K562 (cell line): ENCODE measurements around the gene TXLNG. TPM values are rescaled to one million over a fixed set of nuclear protein-coding genes. Genes with fewer than 3 reads are reported as not detected.
A peak's percentile ranks its signal among the peaks of the same experiment; 100 is the strongest.

Experiments used
- ATAC-seq: fragments of 200-7000 bp; cut with Tn5 transposase; 3 replicates; pipeline ENCODE4 v1.9.1; 2020; ENCODE audit warnings: moderate library complexity
- BruUV-seq: library from RNA; stranded (reverse); fragments of 400-500 nt; replicated peaks from 2 replicates; lab custom pipeline; 2021; lab: Mats Ljungman, UMichigan
- CTCF ChIA-PET: fragments of 300-600 bp; formaldehyde crosslinking; extraction: SDS; loops from one replicate; lab custom pipeline; 2021; ENCODE audit warnings: low intra/inter-chr PET ratio; lab: Yijun Ruan, JAX
- POLR2A ChIA-PET: fragments of 300-600, 350-650 bp; sonication (Branson Sonifier 250); formaldehyde crosslinking; extraction: SDS; loops from one replicate; lab custom pipeline; 2021; ENCODE audit warnings: antibody characterized with exemption, inconsistent platforms; lab: Yijun Ruan, JAX
- DNase-seq, 4 experiments: peaks; one replicate each; pipeline versions ENCODE4 v3.0.0 to v3.0.0-alpha.2; 2011 to 2018; ENCODE audit warnings: low spot score in 3 of 4, mixed read lengths in 3 of 4; ENCODE audit errors: extremely low read depth in 1 of 4
- FAIRE-seq: peaks from 2 replicates; lab custom pipeline; 2011; peaks lifted over from hg19 to GRCh38; lab: Jason Lieb, UNC
- H2AFZ ChIP-seq: 2 replicates; pipeline ENCODE4 v1.6.0; 2011; ENCODE audit warnings: low read depth, low read length, control low read depth, inconsistent platforms
- H3K27ac ChIP-seq: fragments of 200-600 bp; 3 replicates; pipeline ENCODE4 v1.8.0; 2011; ENCODE audit warnings: low read depth, mild to moderate bottlenecking, control low read depth, inconsistent platforms, low read length, moderate library complexity, mixed read lengths; ENCODE audit errors: extremely low read depth
- H3K27me3 ChIP-seq, 2 experiments: fragments of 300-600 bp in 1 of 2; 2 replicates in 1 of 2; 3 replicates in 1 of 2; pipeline versions ENCODE4 v1.6.0 to v1.8.0; 2011; ENCODE audit warnings: inconsistent platforms in 2 of 2, low read length in 2 of 2, mild to moderate bottlenecking in 1 of 2, mixed read lengths in 1 of 2, moderate library complexity in 1 of 2; ENCODE audit not compliant: control insufficient read depth in 2 of 2, insufficient read depth in 2 of 2
- H3K36me3 ChIP-seq: fragments of 300-600 bp; 3 replicates; pipeline ENCODE4 v1.8.0; 2011; ENCODE audit warnings: mild to moderate bottlenecking, low read length, inconsistent platforms; ENCODE audit not compliant: control insufficient read depth, insufficient read depth
- H3K4me1 ChIP-seq, 2 experiments: fragments of 200-600 bp in 1 of 2; replicated peaks in 1 of 2; 2 replicates in 1 of 2; 3 replicates in 1 of 2; pipeline versions ENCODE4 v1.5.1 to v1.8.0; 2011; ENCODE audit warnings: inconsistent platforms in 2 of 2, low read length in 2 of 2, mild to moderate bottlenecking in 1 of 2, mixed read lengths in 1 of 2, moderate library complexity in 1 of 2; ENCODE audit not compliant: control insufficient read depth in 2 of 2, insufficient read depth in 2 of 2
- H3K4me2 ChIP-seq: 2 replicates; pipeline ENCODE4 v1.6.1; 2011; ENCODE audit warnings: low read length, control low read depth, inconsistent platforms, mixed read lengths; ENCODE audit not compliant: insufficient read depth
- H3K4me3 ChIP-seq: fragments of 200-600 bp; sonication (generic), shearing (Covaris generic); 2 replicates; pipeline ENCODE4 v1.5.1; 2016; ENCODE audit warnings: control low read depth, inconsistent platforms
- H3K79me2 ChIP-seq: fragments of 200-600 bp; 3 replicates; pipeline ENCODE4 v1.8.0; 2011; ENCODE audit warnings: low read length, inconsistent platforms; ENCODE audit not compliant: control insufficient read depth, insufficient read depth
- H3K9ac ChIP-seq, 2 experiments: 2 replicates each; pipeline versions ENCODE4 v1.6.0 to v1.6.1; 2011; ENCODE audit warnings: low read depth in 2 of 2, low read length in 2 of 2, control low read depth in 1 of 2, inconsistent platforms in 1 of 2, mild to moderate bottlenecking in 1 of 2, mixed read lengths in 1 of 2; ENCODE audit not compliant: insufficient read depth in 1 of 2
- H3K9me1 ChIP-seq: one replicate; pipeline ENCODE4 v1.6.0; 2011; ENCODE audit warnings: inconsistent platforms, mild to moderate bottlenecking, low read length, moderate library complexity; ENCODE audit not compliant: control insufficient read depth, insufficient read depth
- H3K9me3 ChIP-seq: replicated peaks from 2 replicates; pipeline ENCODE4 v1.5.1; 2011; ENCODE audit warnings: low read depth, low read length, inconsistent platforms; ENCODE audit not compliant: control insufficient read depth, insufficient read depth
- H4K20me1 ChIP-seq: replicated peaks from 2 replicates; pipeline ENCODE4 v1.6.1; 2011; ENCODE audit warnings: low read length, inconsistent platforms, mixed read lengths; ENCODE audit not compliant: control insufficient read depth, insufficient read depth
- CAMTA2 ChIP-seq: fragments of 250-450 bp; sonication (Bioruptor Pico); conservative IDR thresholded peaks from 2 replicates; pipeline ENCODE4 v1.5.1; 2022
- CBFA2T2 ChIP-seq: fragments of 450-650 bp; conservative IDR thresholded peaks from 2 replicates; pipeline ENCODE4 v1.6.1; 2017; ENCODE audit warnings: mild to moderate bottlenecking
- HNRNPUL1 ChIP-seq: fragments of 200-400 bp; formaldehyde crosslinking; IDR thresholded peaks from 2 replicates; pipeline ENCODE4 v1.6.1; 2017; ENCODE audit warnings: low read length
- KDM1A ChIP-seq, 2 experiments: fragments of 450-650 bp; IDR thresholded peaks; 2 replicates each; pipeline ENCODE4 v1.6.1; 2016; ENCODE audit warnings: mild to moderate bottlenecking in 2 of 2
- MAFG ChIP-seq: fragments of 450-650 bp; conservative IDR thresholded peaks from 2 replicates; pipeline ENCODE4 v1.6.1; 2016; ENCODE audit warnings: missing genetic modification characterization, missing compliant biosample characterization
- MCM5 ChIP-seq: fragments of 450-650 bp; IDR thresholded peaks from 2 replicates; pipeline ENCODE4 v1.6.1; 2016; ENCODE audit warnings: low read depth
- NBN ChIP-seq: fragments of 450-650 bp; IDR thresholded peaks from 2 replicates; pipeline ENCODE4 v1.6.1; 2016; ENCODE audit warnings: low read depth, mild to moderate bottlenecking
- STAG1 ChIP-seq: sonication (generic); formaldehyde crosslinking; IDR thresholded peaks from 2 replicates; pipeline ENCODE4 v1.5.0; 2020; ENCODE audit warnings: missing genetic modification reagents, borderline replicate concordance
- ZNF184 ChIP-seq: sonication (generic); formaldehyde crosslinking; IDR thresholded peaks from 2 replicates; pipeline ENCODE4 v1.5.0; 2020; ENCODE audit warnings: missing genetic modification reagents
- WGBS: fragments of 100-300 bp; shearing (Covaris generic); methylation state at CpG from one replicate; pipeline ENCODE4 v1.1.6; 2016; ENCODE audit warnings: low coverage, mixed read lengths; ENCODE audit not compliant: insufficient coverage; ENCODE audit errors: missing lambda C conversion rate; 5-methylcytosine and 5-hydroxymethylcytosine counted together
- in situ Hi-C: fragments of 300-500 bp; cut with MboI; formaldehyde crosslinking; loops from 4 replicates; pipeline ENCODE4 v1.15.0; 2018; ENCODE audit warnings: inconsistent platforms, mixed read lengths
- intact Hi-C: fragments of 100-400 bp; cut with micrococcal nuclease; formaldehyde crosslinking; loops from 2 replicates; pipeline ENCODE4 v1.14.2; 2022
- polyA plus RNA-seq, 8 experiments: library from polyadenylated mRNA; depleted of rRNA in 4 of 8; stranded (reverse) in 5 of 8; unstranded in 3 of 8; fragments of >200 nt; fragmentation: Nextera tagmentation in 2 of 8; fragmentation: Illumina TruSeq in 1 of 8; extraction: Ambion mirVana in 2 of 8; extraction: Trizol in 1 of 8; gene quantifications; 2 replicates each; pipeline versions ENCODE4 v1.2.1 to v1.2.3, GENCODE V29; 2011 to 2014; ENCODE audit warnings: inconsistent platforms in 1 of 8, missing spikeins in 1 of 8
- total RNA-seq, 7 experiments: library from RNA; depleted of rRNA in 6 of 7; stranded (reverse); fragments of >200 nt in 6 of 7; fragmentation: Illumina TruSeq in 2 of 7; extraction: Trizol in 2 of 7; gene quantifications; 2 replicates each; pipeline versions ENCODE4 v1.2.1 to v1.2.3, GENCODE V29; 2011 to 2021; ENCODE audit warnings: low replicate concordance in 1 of 7
- TF ChIP-seq, protein P1 (sequence below): fragments of 450-650 bp; IDR thresholded peaks from 2 replicates; pipeline ENCODE4 v1.6.1; 2016; ENCODE audit warnings: low read depth, mild to moderate bottlenecking, moderate library complexity
- TF ChIP-seq, protein P2 (sequence below): fragments of 450-650 bp; IDR thresholded peaks from 2 replicates; pipeline ENCODE4 v1.6.1; 2018; ENCODE audit not compliant: partially characterized antibody
- TF ChIP-seq, protein P3 (sequence below): sonication (generic); formaldehyde crosslinking; IDR thresholded peaks from 2 replicates; pipeline ENCODE4 v1.8.1; 2023; ENCODE audit warnings: mild to moderate bottlenecking, missing genetic modification reagents
- TF ChIP-seq, protein P4 (sequence below): sonication (generic); formaldehyde crosslinking; IDR thresholded peaks from 2 replicates; pipeline ENCODE4 v1.8.0; 2022; ENCODE audit warnings: mild to moderate bottlenecking, missing genetic modification reagents
- TF ChIP-seq, protein P5 (sequence below): fragments of 450-650 bp; formaldehyde crosslinking; IDR thresholded peaks from 2 replicates; pipeline ENCODE4 v1.4.0; 2020; ENCODE audit warnings: mild to moderate bottlenecking, moderate library complexity

TXLNG gene
- total and polyA plus RNA-seq, 9 of the 15 experiments (the other 6 are each of a cell fraction or from before 2014, with no cell fraction given), result 13.1 to 47.0 (median 31.6) TPM

DNA sequence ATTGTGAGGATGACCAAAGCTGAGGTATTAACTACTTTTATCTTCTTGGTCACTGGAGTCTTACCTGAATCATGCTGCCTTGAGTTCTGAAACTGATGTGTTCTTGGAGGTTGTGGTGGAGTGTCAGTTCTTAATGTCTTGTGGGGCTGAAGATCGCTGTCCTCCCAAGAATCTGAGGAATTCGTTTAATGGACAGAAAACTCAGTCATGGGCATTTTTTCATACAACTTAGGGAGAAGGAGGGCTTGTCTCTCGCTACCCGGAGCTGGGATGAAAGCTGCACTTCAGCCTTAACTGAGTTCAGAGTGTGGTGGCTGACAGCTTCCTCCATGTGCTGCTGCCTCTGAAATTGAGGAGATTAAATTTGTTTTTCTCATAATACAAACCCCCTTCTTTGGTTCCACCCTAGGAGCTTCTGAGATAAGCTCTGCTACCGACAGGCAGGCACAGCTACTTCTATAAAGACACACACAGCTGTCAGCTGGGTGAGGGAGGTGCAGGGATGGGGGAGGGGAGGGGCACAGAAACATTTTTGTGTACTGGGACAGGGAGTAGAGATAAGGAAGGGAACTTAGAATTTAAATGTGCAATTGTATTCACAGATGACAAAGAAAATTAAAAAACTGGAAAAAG lies 53.1 kb downstream of the TXLNG start:
- no peaks in the 10 kb centered on the region for H3K27me3 ChIP-seq
- in situ Hi-C loops, result no loop called here
- peaks cover 0 to 3% of the 10 kb centered on the region in 2 experiments; a peak in 3 of 5 replicates for H3K4me1 ChIP-seq
- ChIA-PET CTCF (no interaction called here), POLR2A (interaction anchor here (0.6 kb wide), 1 partner anchor 52 kb away, joined by 4 read pairs; no protein-coding TSS in a partner anchor)
- intact Hi-C loops, result no loop called here
- H3K9me3 ChIP-seq, result no peaks in the 10 kb centered on the region
- no peaks in the 10 kb centered on the region for H4K20me1 ChIP-seq
- H3K4me2 ChIP-seq, result no peak overlapping the region
- WGBS, result 57% methylated on average over 5 of the region's 5 CpGs
- no peak overlapping the region for H3K27ac ChIP-seq
- no peak overlapping the region for H3K4me3 ChIP-seq
- FAIRE-seq, result no peak
- H3K9ac ChIP-seq, result peak overlapping the region in 1 of 2 experiments; percentile 55; a peak in 1 of 4 replicates
- ATAC-seq, result peak; percentile 39; the same call in 2 of the 3 replicates
- peaks cover 96% of the 10 kb centered on the region for H3K36me3 ChIP-seq
- H3K9me1 ChIP-seq, result no peaks in the 10 kb centered on the region
- no peaks in the 10 kb centered on the region for H3K79me2 ChIP-seq
- no TSS peak for BruUV-seq
- no peak overlapping the region for H2AFZ ChIP-seq
- DNase-seq, result peak in 2 of 4 experiments; percentile 31 to 38
- TF ChIP-seq MCM5 (no peak), CBFA2T2 (peak; percentile 32; the same call in 1 of the 2 replicates), MAFG (tag) (no peak), HNRNPUL1 (no peak), STAG1 (no peak), ZNF184 (no peak), NBN (no peak), CAMTA2 (CRISPR knock-in tag) (no peak), KDM1A (IDR thresholded peaks at IDR 0.05) (no peak)
- TF ChIP-seq, protein P1, sequence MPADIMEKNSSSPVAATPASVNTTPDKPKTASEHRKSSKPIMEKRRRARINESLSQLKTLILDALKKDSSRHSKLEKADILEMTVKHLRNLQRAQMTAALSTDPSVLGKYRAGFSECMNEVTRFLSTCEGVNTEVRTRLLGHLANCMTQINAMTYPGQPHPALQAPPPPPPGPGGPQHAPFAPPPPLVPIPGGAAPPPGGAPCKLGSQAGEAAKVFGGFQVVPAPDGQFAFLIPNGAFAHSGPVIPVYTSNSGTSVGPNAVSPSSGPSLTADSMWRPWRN, result no peak
- TF ChIP-seq, protein P2, sequence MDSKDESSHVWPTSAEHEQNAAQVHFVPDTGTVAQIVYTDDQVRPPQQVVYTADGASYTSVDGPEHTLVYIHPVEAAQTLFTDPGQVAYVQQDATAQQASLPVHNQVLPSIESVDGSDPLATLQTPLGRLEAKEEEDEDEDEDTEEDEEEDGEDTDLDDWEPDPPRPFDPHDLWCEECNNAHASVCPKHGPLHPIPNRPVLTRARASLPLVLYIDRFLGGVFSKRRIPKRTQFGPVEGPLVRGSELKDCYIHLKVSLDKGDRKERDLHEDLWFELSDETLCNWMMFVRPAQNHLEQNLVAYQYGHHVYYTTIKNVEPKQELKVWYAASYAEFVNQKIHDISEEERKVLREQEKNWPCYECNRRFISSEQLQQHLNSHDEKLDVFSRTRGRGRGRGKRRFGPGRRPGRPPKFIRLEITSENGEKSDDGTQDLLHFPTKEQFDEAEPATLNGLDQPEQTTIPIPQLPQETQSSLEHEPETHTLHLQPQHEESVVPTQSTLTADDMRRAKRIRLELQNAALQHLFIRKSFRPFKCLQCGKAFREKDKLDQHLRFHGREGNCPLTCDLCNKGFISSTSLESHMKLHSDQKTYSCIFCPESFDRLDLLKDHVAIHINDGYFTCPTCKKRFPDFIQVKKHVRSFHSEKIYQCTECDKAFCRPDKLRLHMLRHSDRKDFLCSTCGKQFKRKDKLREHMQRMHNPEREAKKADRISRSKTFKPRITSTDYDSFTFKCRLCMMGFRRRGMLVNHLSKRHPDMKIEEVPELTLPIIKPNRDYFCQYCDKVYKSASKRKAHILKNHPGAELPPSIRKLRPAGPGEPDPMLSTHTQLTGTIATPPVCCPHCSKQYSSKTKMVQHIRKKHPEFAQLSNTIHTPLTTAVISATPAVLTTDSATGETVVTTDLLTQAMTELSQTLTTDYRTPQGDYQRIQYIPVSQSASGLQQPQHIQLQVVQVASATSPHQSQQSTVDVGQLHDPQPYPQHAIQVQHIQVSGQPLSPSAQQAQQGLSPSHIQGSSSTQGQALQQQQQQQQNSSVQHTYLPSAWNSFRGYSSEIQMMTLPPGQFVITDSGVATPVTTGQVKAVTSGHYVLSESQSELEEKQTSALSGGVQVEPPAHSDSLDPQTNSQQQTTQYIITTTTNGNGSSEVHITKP, result peak; percentile 28
- TF ChIP-seq, protein P3, sequence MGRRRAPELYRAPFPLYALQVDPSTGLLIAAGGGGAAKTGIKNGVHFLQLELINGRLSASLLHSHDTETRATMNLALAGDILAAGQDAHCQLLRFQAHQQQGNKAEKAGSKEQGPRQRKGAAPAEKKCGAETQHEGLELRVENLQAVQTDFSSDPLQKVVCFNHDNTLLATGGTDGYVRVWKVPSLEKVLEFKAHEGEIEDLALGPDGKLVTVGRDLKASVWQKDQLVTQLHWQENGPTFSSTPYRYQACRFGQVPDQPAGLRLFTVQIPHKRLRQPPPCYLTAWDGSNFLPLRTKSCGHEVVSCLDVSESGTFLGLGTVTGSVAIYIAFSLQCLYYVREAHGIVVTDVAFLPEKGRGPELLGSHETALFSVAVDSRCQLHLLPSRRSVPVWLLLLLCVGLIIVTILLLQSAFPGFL (CRISPR knock-in tag), result no peak
- TF ChIP-seq, protein P4, sequence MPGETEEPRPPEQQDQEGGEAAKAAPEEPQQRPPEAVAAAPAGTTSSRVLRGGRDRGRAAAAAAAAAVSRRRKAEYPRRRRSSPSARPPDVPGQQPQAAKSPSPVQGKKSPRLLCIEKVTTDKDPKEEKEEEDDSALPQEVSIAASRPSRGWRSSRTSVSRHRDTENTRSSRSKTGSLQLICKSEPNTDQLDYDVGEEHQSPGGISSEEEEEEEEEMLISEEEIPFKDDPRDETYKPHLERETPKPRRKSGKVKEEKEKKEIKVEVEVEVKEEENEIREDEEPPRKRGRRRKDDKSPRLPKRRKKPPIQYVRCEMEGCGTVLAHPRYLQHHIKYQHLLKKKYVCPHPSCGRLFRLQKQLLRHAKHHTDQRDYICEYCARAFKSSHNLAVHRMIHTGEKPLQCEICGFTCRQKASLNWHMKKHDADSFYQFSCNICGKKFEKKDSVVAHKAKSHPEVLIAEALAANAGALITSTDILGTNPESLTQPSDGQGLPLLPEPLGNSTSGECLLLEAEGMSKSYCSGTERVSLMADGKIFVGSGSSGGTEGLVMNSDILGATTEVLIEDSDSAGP (CRISPR knock-in tag), result no peak
- TF ChIP-seq, protein P5, sequence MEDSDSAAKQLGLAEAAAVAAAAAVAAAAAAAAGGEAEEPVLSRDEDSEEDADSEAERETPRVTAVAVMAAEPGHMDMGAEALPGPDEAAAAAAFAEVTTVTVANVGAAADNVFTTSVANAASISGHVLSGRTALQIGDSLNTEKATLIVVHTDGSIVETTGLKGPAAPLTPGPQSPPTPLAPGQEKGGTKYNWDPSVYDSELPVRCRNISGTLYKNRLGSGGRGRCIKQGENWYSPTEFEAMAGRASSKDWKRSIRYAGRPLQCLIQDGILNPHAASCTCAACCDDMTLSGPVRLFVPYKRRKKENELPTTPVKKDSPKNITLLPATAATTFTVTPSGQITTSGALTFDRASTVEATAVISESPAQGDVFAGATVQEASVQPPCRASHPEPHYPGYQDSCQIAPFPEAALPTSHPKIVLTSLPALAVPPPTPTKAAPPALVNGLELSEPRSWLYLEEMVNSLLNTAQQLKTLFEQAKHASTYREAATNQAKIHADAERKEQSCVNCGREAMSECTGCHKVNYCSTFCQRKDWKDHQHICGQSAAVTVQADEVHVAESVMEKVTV, result no peak
